Activated T-cell treated with anti-CD3 and anti-CD28 coated beads for 48 hours (primary cell): ENCODE results near the gene CTAG2.
"Not testable (repeated sequence)": the region's sequence is repeated elsewhere in the genome, so short reads cannot be mapped to it uniquely, and the experiment has no call there.

Experiments used
- DNase-seq: peaks from one replicate; pipeline ENCODE4 v3.0.0-alpha.2; 2020; ENCODE audit warnings: low read depth

Gene CTAG2

GRCh38 chrX:154648931-154649330 lies 4.4 kb downstream of the CTAG2 start:
- no peak for DNase-seq

- DNase-seq, result not testable (repeated sequence)
These were observed 7.5 kb downstream of the CTAG2 start for GRCh38 chrX:154645745-154646378.

GRCh38 chrX:154643708-154644107 lies 9.7 kb downstream of the CTAG2 start:
- not testable (repeated sequence) for DNase-seq

GRCh38 chrX:154641740-154642139 lies 11.6 kb downstream of the CTAG2 start:
- not testable (repeated sequence) for DNase-seq

GRCh38 chrX:154633661-154634060 lies 19.7 kb downstream of the CTAG2 start:
- not testable (repeated sequence) for DNase-seq

GRCh38 chrX:154630949-154631348 lies 22.4 kb downstream of the CTAG2 start:
- not testable (repeated sequence) for DNase-seq

GRCh38 chrX:154628960-154629359 lies 24.4 kb downstream of the CTAG2 start:
- not testable (repeated sequence) for DNase-seq

- DNase-seq, result not testable (repeated sequence)
These were observed 32.5 kb downstream of the CTAG2 start for GRCh38 chrX:154620767-154621414.

GRCh38 chrX:154619182-154619581 lies 34.2 kb downstream of the CTAG2 start, which contains the start of gene CTAG1B:
Gene CTAG1B, minus strand, starts transcription at chrX:154619282. Its CDS starts 64 bp downstream, at chrX:154619218.
- not testable (repeated sequence) for DNase-seq

GRCh38 chrX:154613586-154613985 lies 39.8 kb downstream of the CTAG2 start:
- DNase-seq, result not testable (repeated sequence)

- DNase-seq, result not testable (repeated sequence)
These were observed 42.2 kb downstream of the CTAG2 start for GRCh38 chrX:154611146-154611545.

GRCh38 chrX:154608823-154609222 lies 44.6 kb downstream of the CTAG2 start:
- not testable (repeated sequence) for DNase-seq

- DNase-seq, result not testable (repeated sequence)
These were observed 45.4 kb downstream of the CTAG2 start for GRCh38 chrX:154607976-154608375.

GRCh38 chrX:154607370-154607769 lies 46.0 kb downstream of the CTAG2 start:
- DNase-seq, result no peak

- DNase-seq, result no peak
These were observed 47.8 kb downstream of the CTAG2 start for GRCh38 chrX:154605566-154605965.

GRCh38 chrX:154603438-154604430 lies 49.6 kb downstream of the CTAG2 start:
- DNase-seq, result no peak

GRCh38 chrX:154602766-154603437 lies 50.5 kb downstream of the CTAG2 start:
- DNase-seq, result no peak

- no peak for DNase-seq
These were observed 51.2 kb downstream of the CTAG2 start for GRCh38 chrX:154602226-154602625.
